ENCODE results near the gene ABCA13. TPM values are rescaled to one million over a fixed set of nuclear protein-coding genes. Genes with fewer than 3 reads are reported as not detected.

Gene ABCA13
- total and polyA plus RNA-seq, 7 experiments from 2014 or later: 0.11 to 0.42 TPM; not detected in 5

- H3K27ac Mint-ChIP-seq: no peak overlapping the region
- intact Hi-C loops (cut with micrococcal nuclease): no loop called here
- no peak for DNase-seq
- H3K4me1 Mint-ChIP-seq: no peaks in the 10 kb centered on the region
- no peak overlapping the region for H3K4me3 Mint-ChIP-seq
- ATAC-seq: no peak
- Histone ChIP-seq H3K9me3 (ENCODE audit: control insufficient read depth in 2 of 3, low read length in 3 of 3) (no peaks in the 10 kb centered on the region), H3K27ac (ENCODE audit: low read depth, low read length) (no peak overlapping the region), H3K4me1 (ENCODE audit: control insufficient read depth in 2 of 2, insufficient read depth in 2 of 2, low read length in 2 of 2) (no peaks in the 10 kb centered on the region), H3K36me3 (ENCODE audit: control insufficient read depth in 2 of 3, insufficient read depth in 3 of 3, low read length in 3 of 3) (no peaks in the 10 kb centered on the region), H3K27me3 (ENCODE audit: control insufficient read depth in 2 of 2, insufficient read depth in 2 of 2, low read length in 2 of 2) (no peaks in the 10 kb centered on the region), H3K4me3 (ENCODE audit: low read length) (no peak overlapping the region)
- no peaks in the 10 kb centered on the region for H3K9me3 Mint-ChIP-seq
- H3K27me3 Mint-ChIP-seq: peaks cover 0 to 2% (median 0%) of the 10 kb centered on the region in 5 donors
- ChIA-PET POLR2A (no interaction called here), CTCF (no interaction called here)
- H3K36me3 Mint-ChIP-seq: no peaks in the 10 kb centered on the region
Observed at GRCh38 chr7:48312151-48312550, 140.9 kb downstream of the ABCA13 start.

GRCh38 chr7:48316768-48317167, 145.5 kb downstream of the ABCA13 start:
- POLR2A ChIA-PET: no interaction called here
- Histone ChIP-seq H3K27me3 (ENCODE audit: control insufficient read depth in 2 of 2, insufficient read depth in 2 of 2, low read length in 2 of 2) (no peaks in the 10 kb centered on the region), H3K27ac (ENCODE audit: low read depth, low read length) (no peak overlapping the region), H3K4me1 (ENCODE audit: control insufficient read depth in 2 of 2, insufficient read depth in 2 of 2, low read length in 2 of 2) (no peaks in the 10 kb centered on the region), H3K36me3 (ENCODE audit: control insufficient read depth in 2 of 3, insufficient read depth in 3 of 3, low read length in 3 of 3) (no peaks in the 10 kb centered on the region), H3K4me3 (ENCODE audit: low read length) (no peak overlapping the region), H3K9me3 (ENCODE audit: control insufficient read depth in 2 of 3, low read length in 3 of 3) (no peaks in the 10 kb centered on the region)
- no peaks in the 10 kb centered on the region for H3K4me1 Mint-ChIP-seq
- H3K9me3 Mint-ChIP-seq: no peaks in the 10 kb centered on the region
- peaks cover 0 to 3% (median 0%) of the 10 kb centered on the region in 5 donors for H3K27me3 Mint-ChIP-seq
- no peaks in the 10 kb centered on the region for H3K36me3 Mint-ChIP-seq
- CTCF ChIA-PET: no interaction called here
- intact Hi-C loops (cut with micrococcal nuclease): no loop called here
- no peak overlapping the region for H3K4me3 Mint-ChIP-seq
- DNase-seq (no peak), ATAC-seq (no peak)
- no peak overlapping the region for H3K27ac Mint-ChIP-seq

GRCh38 chr7:48317360-48317759, 146.1 kb downstream of the ABCA13 start:
- Mint-ChIP-seq H3K36me3 (no peaks in the 10 kb centered on the region), H3K4me1 (no peaks in the 10 kb centered on the region), H3K27me3 (peaks cover 0 to 3% (median under 1%) of the 10 kb centered on the region in 5 donors), H3K9me3 (no peaks in the 10 kb centered on the region), H3K27ac (no peak overlapping the region), H3K4me3 (no peak overlapping the region)
- CTCF ChIA-PET: no interaction called here
- Histone ChIP-seq H3K4me3 (ENCODE audit: low read length) (no peak overlapping the region), H3K4me1 (ENCODE audit: control insufficient read depth in 2 of 2, insufficient read depth in 2 of 2, low read length in 2 of 2) (no peaks in the 10 kb centered on the region), H3K36me3 (ENCODE audit: control insufficient read depth in 2 of 3, insufficient read depth in 3 of 3, low read length in 3 of 3) (no peaks in the 10 kb centered on the region), H3K27me3 (ENCODE audit: control insufficient read depth in 2 of 2, insufficient read depth in 2 of 2, low read length in 2 of 2) (no peaks in the 10 kb centered on the region), H3K27ac (ENCODE audit: low read depth, low read length) (no peak overlapping the region), H3K9me3 (ENCODE audit: control insufficient read depth in 2 of 3, low read length in 3 of 3) (no peaks in the 10 kb centered on the region)
- POLR2A ChIA-PET: no interaction called here
- ATAC-seq (no peak), DNase-seq (no peak)
- intact Hi-C loops (cut with micrococcal nuclease): no loop called here

DNA sequence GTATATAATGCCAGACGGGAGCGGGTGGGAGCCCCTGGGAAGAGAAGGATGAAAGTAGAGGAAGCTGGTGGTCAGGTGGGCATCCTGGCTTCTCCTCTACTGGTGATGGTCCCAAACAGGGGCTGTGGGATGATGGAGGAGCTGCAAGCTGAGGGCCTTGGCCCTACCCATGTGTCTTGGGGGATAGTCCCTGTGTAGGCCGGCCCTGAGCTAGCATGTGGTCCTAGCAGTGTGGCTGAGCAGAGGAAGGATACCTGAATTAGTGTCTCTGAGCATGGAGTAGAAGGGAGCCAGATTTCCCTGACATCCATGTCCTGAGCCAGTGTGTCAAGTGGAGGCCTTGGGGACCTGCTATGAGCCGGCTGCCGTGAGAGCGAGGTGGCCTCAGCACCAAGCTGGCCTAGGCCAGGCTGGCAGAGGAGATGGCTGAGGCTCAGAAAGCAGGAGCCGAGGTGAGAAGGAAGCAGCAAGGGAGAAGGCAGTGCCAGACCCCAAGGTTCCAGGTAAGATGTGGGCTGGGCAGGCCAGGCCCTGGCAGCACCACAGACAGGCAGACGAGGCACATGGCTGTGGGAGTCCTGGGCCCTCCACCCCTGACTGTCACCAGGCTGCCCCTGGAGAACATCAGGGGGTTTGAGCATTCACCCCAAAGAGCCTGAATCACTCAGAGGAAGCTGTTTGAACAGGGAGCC, 150.2 kb downstream of the ABCA13 start:
- H3K36me3 ChIP-seq (ENCODE audit: control insufficient read depth in 2 of 3, insufficient read depth in 3 of 3, low read length in 3 of 3): no peaks in the 10 kb centered on the region
- Mint-ChIP-seq H3K4me3 (no peak overlapping the region), H3K4me1 (no peaks in the 10 kb centered on the region), H3K27me3 (peaks cover 0 to 4% (median 3%) of the 10 kb centered on the region in 5 donors), H3K27ac (no peak overlapping the region), H3K9me3 (peaks cover 0 to 27% (median 10%) of the 10 kb centered on the region in 11 donors), H3K36me3 (peaks cover 0 to 3% (median 0%) of the 10 kb centered on the region in 5 donors)
- ATAC-seq (no peak), DNase-seq (no peak)
- H3K9me3 ChIP-seq (ENCODE audit: control insufficient read depth in 2 of 3, low read length in 3 of 3): peaks cover 0 to 9% (median 0%) of the 10 kb centered on the region in 3 experiments
- intact Hi-C loops (cut with micrococcal nuclease): no loop called here
- POLR2A ChIA-PET: no interaction called here
- no peak overlapping the region for H3K4me3 ChIP-seq (ENCODE audit: low read length)
- H3K4me1 ChIP-seq (ENCODE audit: control insufficient read depth in 2 of 2, insufficient read depth in 2 of 2, low read length in 2 of 2): no peaks in the 10 kb centered on the region
- CTCF ChIA-PET: no interaction called here
- H3K27me3 ChIP-seq (ENCODE audit: control insufficient read depth in 2 of 2, insufficient read depth in 2 of 2, low read length in 2 of 2): no peaks in the 10 kb centered on the region
- no peak overlapping the region for H3K27ac ChIP-seq (ENCODE audit: low read depth, low read length)

- Histone ChIP-seq H3K27ac (ENCODE audit: low read depth, low read length) (no peak overlapping the region), H3K4me3 (ENCODE audit: low read length) (no peak overlapping the region), H3K4me1 (ENCODE audit: control insufficient read depth in 2 of 2, insufficient read depth in 2 of 2, low read length in 2 of 2) (no peaks in the 10 kb centered on the region), H3K27me3 (ENCODE audit: control insufficient read depth in 2 of 2, insufficient read depth in 2 of 2, low read length in 2 of 2) (no peaks in the 10 kb centered on the region), H3K36me3 (ENCODE audit: control insufficient read depth in 2 of 3, insufficient read depth in 3 of 3, low read length in 3 of 3) (no peaks in the 10 kb centered on the region), H3K9me3 (ENCODE audit: control insufficient read depth in 2 of 3, low read length in 3 of 3) (no peaks in the 10 kb centered on the region)
- Mint-ChIP-seq H3K27ac (no peak overlapping the region), H3K4me1 (no peaks in the 10 kb centered on the region), H3K9me3 (peaks cover 0 to 2% (median 0%) of the 10 kb centered on the region in 11 donors), H3K4me3 (no peak overlapping the region), H3K27me3 (peaks cover 0 to 21% (median 0%) of the 10 kb centered on the region in 5 donors), H3K36me3 (no peaks in the 10 kb centered on the region)
- peak; percentile 48 for ATAC-seq
- intact Hi-C loops (cut with micrococcal nuclease): no loop called here
- no peak for DNase-seq
- ChIA-PET CTCF (no interaction called here), POLR2A (no interaction called here)
Observed at GRCh38 chr7:48337012-48337621, 165.9 kb downstream of the ABCA13 start.

- H3K4me1 ChIP-seq (ENCODE audit: control insufficient read depth in 2 of 2, insufficient read depth in 2 of 2, low read length in 2 of 2): no peaks in the 10 kb centered on the region
- peaks cover 0 to 14% (median 0%) of the 10 kb centered on the region in 5 donors for H3K27me3 Mint-ChIP-seq
- ATAC-seq (no peak), DNase-seq (no peak)
- no peaks in the 10 kb centered on the region for H3K4me1 Mint-ChIP-seq
- H3K9me3 ChIP-seq (ENCODE audit: control insufficient read depth in 2 of 3, low read length in 3 of 3): no peaks in the 10 kb centered on the region
- H3K4me3 ChIP-seq (ENCODE audit: low read length): no peak overlapping the region
- no peaks in the 10 kb centered on the region for H3K36me3 ChIP-seq (ENCODE audit: control insufficient read depth in 2 of 3, insufficient read depth in 3 of 3, low read length in 3 of 3)
- ChIA-PET CTCF (no interaction called here), POLR2A (no interaction called here)
- peaks cover 0 to 2% (median 0%) of the 10 kb centered on the region in 11 donors for H3K9me3 Mint-ChIP-seq
- no peak overlapping the region for H3K27ac Mint-ChIP-seq
- no peaks in the 10 kb centered on the region for H3K27me3 ChIP-seq (ENCODE audit: control insufficient read depth in 2 of 2, insufficient read depth in 2 of 2, low read length in 2 of 2)
- no peak overlapping the region for H3K4me3 Mint-ChIP-seq
- intact Hi-C loops (cut with micrococcal nuclease): no loop called here
- H3K27ac ChIP-seq (ENCODE audit: low read depth, low read length): no peak overlapping the region
- H3K36me3 Mint-ChIP-seq: no peaks in the 10 kb centered on the region
Observed at GRCh38 chr7:48337781-48338180, 166.5 kb downstream of the ABCA13 start.

- Mint-ChIP-seq H3K9me3 (no peaks in the 10 kb centered on the region), H3K4me1 (peaks cover 0 to 3% (median 0%) of the 10 kb centered on the region in 7 donors), H3K4me3 (no peak overlapping the region), H3K27ac (no peak overlapping the region), H3K27me3 (peaks cover 0 to 14% (median 0%) of the 10 kb centered on the region in 5 donors), H3K36me3 (no peaks in the 10 kb centered on the region)
- no peak overlapping the region for H3K4me3 ChIP-seq (ENCODE audit: low read length)
- CTCF ChIA-PET: no interaction called here
- POLR2A ChIA-PET: no interaction called here
- H3K4me1 ChIP-seq (ENCODE audit: control insufficient read depth in 2 of 2, insufficient read depth in 2 of 2, low read length in 2 of 2): no peaks in the 10 kb centered on the region
- no peaks in the 10 kb centered on the region for H3K9me3 ChIP-seq (ENCODE audit: control insufficient read depth in 2 of 3, low read length in 3 of 3)
- intact Hi-C loops (cut with micrococcal nuclease): no loop called here
- ATAC-seq (no peak), DNase-seq (no peak)
- H3K27ac ChIP-seq (ENCODE audit: low read depth, low read length): no peak overlapping the region
- H3K36me3 ChIP-seq (ENCODE audit: control insufficient read depth in 2 of 3, insufficient read depth in 3 of 3, low read length in 3 of 3): no peaks in the 10 kb centered on the region
- H3K27me3 ChIP-seq (ENCODE audit: control insufficient read depth in 2 of 2, insufficient read depth in 2 of 2, low read length in 2 of 2): no peaks in the 10 kb centered on the region
Observed at GRCh38 chr7:48347230-48347825, 176.1 kb downstream of the ABCA13 start.
